Sigmoid colon (tissue), 7 donors: Measurements from ENCODE around the gene RAD54L2. TPM values are rescaled to one million over a fixed set of nuclear protein-coding genes. Genes with fewer than 3 reads are reported as not detected.
"Not testable (repeated sequence)": the region's sequence is repeated elsewhere in the genome, so short reads cannot be mapped to it uniquely, and the experiment has no call there.

Experiments
- DNase-seq: peaks from one replicate; pipeline ENCODE4 v3.0.0-alpha.2; 2019
- H3K27ac ChIP-seq, 4 donors: fragments of 200-600 bp; sonication (generic); one replicate each; pipeline ENCODE4 v1.5.1; 2016 to 2019; ENCODE audit warnings: mild to moderate bottlenecking in 1 of 4
- H3K27me3 ChIP-seq, 3 donors: fragments of 200-600 bp; sonication (generic); one replicate each; pipeline ENCODE4 v1.5.1; 2019; ENCODE audit warnings: mild to moderate bottlenecking in 1 of 3
- H3K36me3 ChIP-seq, 4 donors: fragments of 200-600 bp; sonication (generic); one replicate each; pipeline ENCODE4 v1.5.1; 2016 to 2019
- H3K4me1 ChIP-seq, 4 donors: fragments of 200-600 bp; sonication (generic); one replicate each; pipeline ENCODE4 v1.5.1; 2017 to 2019
- H3K4me3 ChIP-seq, 4 donors: fragments of 200-600 bp; sonication (generic); one replicate each; pipeline ENCODE4 v1.5.1; 2017 to 2019; ENCODE audit warnings: mild to moderate bottlenecking in 2 of 4, moderate library complexity in 1 of 4
- H3K9me3 ChIP-seq, 4 donors: fragments of 200-600 bp in 3 of 4; sonication (generic) in 3 of 4; one replicate each; pipeline versions ENCODE4 v1.5.1 to v1.6.1; 2013 to 2019
- CTCF ChIP-seq, 4 experiments: fragments of 450-650 bp in 3 of 4; fragments of 200-600 bp in 1 of 4; IDR thresholded peaks; one replicate each; pipeline ENCODE4 v1.5.1; 2016 to 2019; ENCODE audit warnings: antibody characterized with exemption in 4 of 4, mild to moderate bottlenecking in 3 of 4, moderate library complexity in 2 of 4
- EP300 ChIP-seq, 4 donors: sonication (generic); formaldehyde crosslinking; IDR thresholded peaks; one replicate each; pipeline ENCODE4 v1.6.1; 2017; ENCODE audit warnings: antibody characterized with exemption in 4 of 4
- POLR2A ChIP-seq, 2 donors: fragments of 450-650 bp; IDR thresholded peaks; one replicate each; pipeline ENCODE4 v1.6.1; 2016; ENCODE audit warnings: antibody characterized with exemption in 2 of 2, mild to moderate bottlenecking in 2 of 2, moderate library complexity in 2 of 2
- POLR2AphosphoS5 ChIP-seq, 4 donors: sonication (generic); formaldehyde crosslinking; IDR thresholded peaks; one replicate each; pipeline ENCODE4 v1.6.1; 2017; ENCODE audit warnings: antibody characterized with exemption in 4 of 4
- WGBS, 2 donors: extraction: QIAGEN DNeasy Blood & Tissue Kit; methylation state at CpG; one replicate each; pipeline ENCODE4 v1.1.7; 2013; 5-methylcytosine and 5-hydroxymethylcytosine counted together
- intact Hi-C: fragments of 100-400 bp; cut with DNase I; formaldehyde crosslinking; loops from one replicate; pipeline ENCODE4 v1.15.1; 2023
- polyA plus RNA-seq, 3 donors: library from polyadenylated mRNA; stranded (reverse); fragments of 200-250 nt; gene quantifications; one replicate each; pipeline ENCODE4 v1.2.3, GENCODE V29; 2013
- total RNA-seq, 4 donors: library from RNA; depleted of rRNA; stranded (reverse); fragments of >200 nt; gene quantifications; one replicate each; pipeline ENCODE4 v1.1.0, GENCODE V29; 2016
- donor health status: healthy with polysubstance abuse.
- donor health status: Bipolar disorder and iron deficiency.
- donor health status: healthy.

RAD54L2 gene
- total and polyA plus RNA-seq, 7 donors = 0.60 to 33.0 (median 15.7) TPM

GRCh38 chr3:51510996-51511395 lies 27.5 kb upstream of the RAD54L2 start:
- Histone ChIP-seq H3K4me1 (no peaks in the 10 kb centered on the region), H3K4me3 (no peak overlapping the region), H3K27ac (no peak overlapping the region), H3K9me3 (no peaks in the 10 kb centered on the region), H3K27me3 (no peaks in the 10 kb centered on the region), H3K36me3 (no peaks in the 10 kb centered on the region)
- DNase-seq = no peak
- WGBS, 2 donors = 87 to 95% methylated on average over 1 of the region's 1 CpG
- intact Hi-C loops = no loop called here
- no peak for TF ChIP-seq EP300 (IDR thresholded peaks at IDR 0.05)
- TF ChIP-seq POLR2AphosphoS5 (IDR thresholded peaks at IDR 0.05) = no peak
- no peak for TF ChIP-seq CTCF (IDR thresholded peaks at IDR 0.05)
- no peak for TF ChIP-seq POLR2A (IDR thresholded peaks at IDR 0.05)

GRCh38 chr3:51514210-51514609 lies 24.3 kb upstream of the RAD54L2 start:
- no peaks in the 10 kb centered on the region for H3K36me3 ChIP-seq
- no peak for TF ChIP-seq EP300 (IDR thresholded peaks at IDR 0.05)
- TF ChIP-seq POLR2A (IDR thresholded peaks at IDR 0.05) = no peak
- no peak for TF ChIP-seq POLR2AphosphoS5 (IDR thresholded peaks at IDR 0.05)
- no peak for TF ChIP-seq CTCF (IDR thresholded peaks at IDR 0.05)
- H3K4me1 ChIP-seq = no peaks in the 10 kb centered on the region
- H3K4me3 ChIP-seq = no peak overlapping the region
- intact Hi-C loops = no loop called here
- WGBS, 2 donors = 88% methylated on average over 5 of the region's 5 CpGs
- no peaks in the 10 kb centered on the region for H3K27me3 ChIP-seq
- no peak overlapping the region for H3K27ac ChIP-seq
- DNase-seq = no peak
- no peaks in the 10 kb centered on the region for H3K9me3 ChIP-seq

- no peak for DNase-seq
- Histone ChIP-seq H3K4me1 (no peaks in the 10 kb centered on the region), H3K27me3 (no peaks in the 10 kb centered on the region), H3K27ac (no peak overlapping the region), H3K9me3 (no peaks in the 10 kb centered on the region), H3K36me3 (no peaks in the 10 kb centered on the region), H3K4me3 (no peak overlapping the region)
- intact Hi-C loops = no loop called here
- 69 to 75% methylated on average over 2 of the region's 2 CpGs for WGBS, 2 donors
- no peak for TF ChIP-seq CTCF (IDR thresholded peaks at IDR 0.05)
- TF ChIP-seq POLR2A (IDR thresholded peaks at IDR 0.05) = no peak
- TF ChIP-seq EP300 (IDR thresholded peaks at IDR 0.05) = no peak
- TF ChIP-seq POLR2AphosphoS5 (IDR thresholded peaks at IDR 0.05) = no peak
These were observed 18.7 kb upstream of the RAD54L2 start for GRCh38 chr3:51519848-51520247.

GRCh38 chr3:51520906-51521730 lies 17.4 kb upstream of the RAD54L2 start:
- 85 to 86% methylated on average over 5 of the region's 5 CpGs for WGBS, 2 donors
- intact Hi-C loops, H3K27ac ChIP-seq: not testable (repeated sequence)

GRCh38 chr3:51522273-51522962 lies 16.1 kb upstream of the RAD54L2 start:
- no peak for DNase-seq
- Histone ChIP-seq H3K27me3 (no peaks in the 10 kb centered on the region), H3K9me3 (no peaks in the 10 kb centered on the region), H3K4me3 (no peak overlapping the region), H3K27ac (no peak overlapping the region), H3K36me3 (no peaks in the 10 kb centered on the region), H3K4me1 (no peaks in the 10 kb centered on the region)
- intact Hi-C loops = no loop called here
- TF ChIP-seq POLR2AphosphoS5 (IDR thresholded peaks at IDR 0.05) (no peak), CTCF (IDR thresholded peaks at IDR 0.05) (no peak), EP300 (IDR thresholded peaks at IDR 0.05) (no peak), POLR2A (IDR thresholded peaks at IDR 0.05) (no peak)
- 74 to 77% methylated on average over 11 of the region's 11 CpGs for WGBS, 2 donors

More at GRCh38 chr3:51520906-51521730, 17.4 kb upstream of the RAD54L2 start:
- H3K27me3 ChIP-seq, DNase-seq, H3K4me3 ChIP-seq, H3K36me3 ChIP-seq, H3K4me1 ChIP-seq, H3K9me3 ChIP-seq: not testable (repeated sequence)

GRCh38 chr3:51524874-51525273 lies 13.6 kb upstream of the RAD54L2 start:
- H3K9me3 ChIP-seq, intact Hi-C loops, H3K4me3 ChIP-seq, H3K4me1 ChIP-seq, H3K27me3 ChIP-seq, DNase-seq, H3K27ac ChIP-seq, H3K36me3 ChIP-seq: not testable (repeated sequence)
- 87 to 90% methylated on average over 6 of the region's 6 CpGs for whole genome bisulfite sequencing, 2 donors
